ENCODE measurements around the gene ZNF580. TPM values are rescaled to one million over a fixed set of nuclear protein-coding genes. Genes with fewer than 3 reads are reported as not detected.

The ZNF580 gene
- total RNA-seq, 1 donor from 2014 or later, result 81.2 TPM

DNA sequence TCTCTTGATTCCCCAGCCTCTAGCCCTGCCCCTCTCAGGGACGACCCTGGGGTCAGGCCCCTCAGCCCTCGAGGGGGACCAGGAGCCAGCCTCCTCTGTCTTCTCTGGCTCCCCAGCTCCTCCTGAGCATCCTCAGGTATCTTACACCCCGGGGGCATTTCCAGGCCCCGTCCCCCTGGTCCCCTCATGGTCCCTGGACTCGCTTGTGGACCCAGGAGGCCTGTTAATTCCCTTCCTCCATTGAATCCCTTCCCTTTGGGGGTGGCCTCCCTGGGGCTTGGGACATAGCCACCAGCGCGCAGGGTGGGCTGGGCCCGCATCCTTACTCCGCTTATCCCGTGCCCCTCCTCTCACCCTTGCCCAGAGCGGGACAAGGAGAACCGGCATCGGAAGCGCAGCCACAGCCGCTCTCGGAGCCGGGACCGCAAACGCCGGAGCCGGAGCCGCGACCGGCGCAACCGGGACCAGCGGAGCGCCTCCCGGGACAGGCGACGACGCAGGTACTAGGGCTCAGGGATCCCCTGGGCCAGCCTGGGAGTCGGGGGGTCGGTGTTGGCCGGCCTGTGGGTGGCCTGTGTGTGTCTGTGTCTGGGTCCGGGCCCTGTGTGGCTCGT is 18.2 kb downstream of the ZNF580 start:
- TF ChIP-seq, protein P1, sequence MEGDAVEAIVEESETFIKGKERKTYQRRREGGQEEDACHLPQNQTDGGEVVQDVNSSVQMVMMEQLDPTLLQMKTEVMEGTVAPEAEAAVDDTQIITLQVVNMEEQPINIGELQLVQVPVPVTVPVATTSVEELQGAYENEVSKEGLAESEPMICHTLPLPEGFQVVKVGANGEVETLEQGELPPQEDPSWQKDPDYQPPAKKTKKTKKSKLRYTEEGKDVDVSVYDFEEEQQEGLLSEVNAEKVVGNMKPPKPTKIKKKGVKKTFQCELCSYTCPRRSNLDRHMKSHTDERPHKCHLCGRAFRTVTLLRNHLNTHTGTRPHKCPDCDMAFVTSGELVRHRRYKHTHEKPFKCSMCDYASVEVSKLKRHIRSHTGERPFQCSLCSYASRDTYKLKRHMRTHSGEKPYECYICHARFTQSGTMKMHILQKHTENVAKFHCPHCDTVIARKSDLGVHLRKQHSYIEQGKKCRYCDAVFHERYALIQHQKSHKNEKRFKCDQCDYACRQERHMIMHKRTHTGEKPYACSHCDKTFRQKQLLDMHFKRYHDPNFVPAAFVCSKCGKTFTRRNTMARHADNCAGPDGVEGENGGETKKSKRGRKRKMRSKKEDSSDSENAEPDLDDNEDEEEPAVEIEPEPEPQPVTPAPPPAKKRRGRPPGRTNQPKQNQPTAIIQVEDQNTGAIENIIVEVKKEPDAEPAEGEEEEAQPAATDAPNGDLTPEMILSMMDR (IDR thresholded peaks at IDR 0.05), result no peak
- DNase-seq, result no peak
- no peak for ATAC-seq (ENCODE audit: low read depth)
- Mint-ChIP-seq H3K9me3 (no peaks in the 10 kb centered on the region), H3K4me1 (peaks cover 51% of the 10 kb centered on the region), H3K27ac (no peak overlapping the region), H3K27me3 (no peaks in the 10 kb centered on the region), H3K4me3 (no peak overlapping the region), H3K36me3 (ENCODE audit: low read depth) (peaks cover 76% of the 10 kb centered on the region)
- POLR2A ChIA-PET, result interaction anchor here (0.6 kb wide), 1 partner anchor 8 kb away, joined by 6 read pairs; no protein-coding TSS in a partner anchor
- intact Hi-C loops (cut with micrococcal nuclease), result no loop called here
- CTCF ChIA-PET, result no interaction called here

DNA sequence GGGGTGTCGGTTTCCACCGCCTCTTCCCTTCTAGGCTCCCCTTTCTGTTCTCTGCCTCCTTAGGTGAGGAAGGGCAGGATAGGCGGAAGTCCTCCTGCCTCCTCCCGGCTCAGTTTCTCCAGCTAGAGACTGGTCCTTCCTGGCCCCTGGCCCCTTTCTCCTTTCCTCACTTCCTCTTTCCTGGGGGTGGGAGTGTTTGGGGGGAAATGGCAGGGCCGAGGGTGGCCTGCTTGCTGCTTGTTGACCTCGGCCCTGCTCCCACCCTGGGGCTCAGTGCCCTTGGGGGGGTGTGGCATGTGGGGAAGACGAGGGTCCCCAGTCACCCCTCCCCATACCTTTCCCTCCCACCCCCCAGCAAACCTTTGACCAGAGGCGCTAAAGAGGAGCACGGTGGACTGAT is 19.0 kb downstream of the ZNF580 start:
- TF ChIP-seq, protein P1 (IDR thresholded peaks at IDR 0.05), result no peak
- ChIA-PET POLR2A (interaction anchor here (0.6 kb wide), 1 partner anchor 14 kb away, joined by 5 read pairs; no protein-coding TSS in a partner anchor), CTCF (no interaction called here)
- Mint-ChIP-seq H3K36me3 (ENCODE audit: low read depth) (peaks cover 78% of the 10 kb centered on the region), H3K9me3 (no peaks in the 10 kb centered on the region), H3K4me1 (peaks cover 51% of the 10 kb centered on the region), H3K27me3 (no peaks in the 10 kb centered on the region), H3K27ac (peak overlapping the region; percentile 47), H3K4me3 (peak overlapping the region; percentile 59)
- intact Hi-C loops (cut with micrococcal nuclease), result no loop called here
- ATAC-seq (ENCODE audit: low read depth) (no peak), DNase-seq (no peak)

DNA sequence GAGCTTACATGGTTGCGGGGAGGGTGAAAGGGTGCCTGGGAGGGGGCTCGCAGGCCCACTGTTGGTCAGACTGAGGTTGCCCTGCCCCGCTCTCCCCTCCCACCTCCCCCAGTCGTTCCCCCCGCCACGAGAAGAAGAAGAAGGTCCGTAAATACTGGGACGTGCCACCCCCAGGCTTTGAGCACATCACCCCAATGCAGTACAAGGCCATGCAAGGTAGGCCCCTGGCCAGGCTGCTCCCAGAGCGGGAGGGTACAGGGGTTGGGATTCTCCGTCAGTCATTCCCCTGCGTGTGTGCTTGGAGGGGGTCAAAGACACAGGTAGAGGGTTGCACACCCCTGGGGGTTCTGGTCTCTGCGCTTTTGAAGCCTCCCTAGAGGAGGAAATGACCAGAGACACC is 19.6 kb downstream of the ZNF580 start:
- H3K36me3 Mint-ChIP-seq (ENCODE audit: low read depth), result peaks cover 78% of the 10 kb centered on the region
- DNase-seq (no peak), ATAC-seq (ENCODE audit: low read depth) (no peak)
- TF ChIP-seq, protein P1 (IDR thresholded peaks at IDR 0.05), result no peak
- no peaks in the 10 kb centered on the region for H3K9me3 Mint-ChIP-seq
- no peaks in the 10 kb centered on the region for H3K27me3 Mint-ChIP-seq
- H3K4me1 Mint-ChIP-seq, result peaks cover 51% of the 10 kb centered on the region
- ChIA-PET POLR2A (no interaction called here), CTCF (no interaction called here)
- no peak overlapping the region for H3K4me3 Mint-ChIP-seq
- H3K27ac Mint-ChIP-seq, result peak overlapping the region; percentile 47
- intact Hi-C loops (cut with micrococcal nuclease), result no loop called here

DNA sequence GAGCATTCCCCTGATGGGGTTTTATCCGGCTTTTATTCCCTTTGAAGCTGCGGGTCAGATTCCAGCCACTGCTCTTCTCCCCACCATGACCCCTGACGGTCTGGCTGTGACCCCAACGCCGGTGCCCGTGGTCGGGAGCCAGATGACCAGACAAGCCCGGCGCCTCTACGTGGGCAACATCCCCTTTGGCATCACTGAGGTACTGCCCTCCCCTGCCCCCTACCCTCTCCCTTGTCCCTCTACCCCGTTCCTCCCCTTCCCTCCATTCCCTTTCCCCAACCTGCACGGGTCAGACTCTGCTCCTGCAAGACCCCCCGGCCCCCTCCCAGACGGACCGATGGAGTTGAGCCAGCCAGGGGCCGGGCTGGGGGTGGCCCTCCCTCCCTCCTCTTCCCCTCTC is 20.2 kb downstream of the ZNF580 start:
- TF ChIP-seq, protein P1 (IDR thresholded peaks at IDR 0.05), result no peak
- peaks cover 47% of the 10 kb centered on the region for H3K4me1 Mint-ChIP-seq
- peaks cover 78% of the 10 kb centered on the region for H3K36me3 Mint-ChIP-seq (ENCODE audit: low read depth)
- H3K27me3 Mint-ChIP-seq, result no peaks in the 10 kb centered on the region
- H3K4me3 Mint-ChIP-seq, result no peak overlapping the region
- CTCF ChIA-PET, result no interaction called here
- no peak overlapping the region for H3K27ac Mint-ChIP-seq
- no peaks in the 10 kb centered on the region for H3K9me3 Mint-ChIP-seq
- DNase-seq (no peak), ATAC-seq (ENCODE audit: low read depth) (no peak)
- intact Hi-C loops (cut with micrococcal nuclease), result no loop called here
- POLR2A ChIA-PET, result no interaction called here

DNA sequence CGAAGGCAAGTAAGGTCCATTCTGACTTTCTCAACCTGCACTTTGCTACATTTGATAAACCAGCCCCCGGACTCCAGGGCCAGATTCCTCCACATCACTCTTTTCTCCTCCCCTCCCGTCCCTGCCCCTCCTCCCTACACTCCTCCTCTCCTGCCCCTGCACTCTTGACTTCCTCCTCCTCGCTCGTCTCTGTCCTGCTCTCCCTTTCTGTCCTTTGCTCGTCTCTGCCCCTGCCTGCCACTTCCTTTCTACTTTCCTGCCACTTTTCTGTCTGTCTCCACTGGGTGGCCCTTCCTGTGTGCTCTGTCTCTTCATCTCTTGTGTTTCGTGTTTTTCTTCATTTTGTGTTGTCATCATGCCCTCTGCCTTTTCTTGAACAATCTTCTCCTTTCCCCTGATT is 21.0 kb downstream of the ZNF580 start:
- ChIA-PET POLR2A (interaction anchor here (0.5 kb wide), 1 partner anchor 147 kb away, joined by 3 read pairs; no protein-coding TSS in a partner anchor), CTCF (no interaction called here)
- Mint-ChIP-seq H3K9me3 (no peaks in the 10 kb centered on the region), H3K4me3 (no peak overlapping the region), H3K4me1 (peaks cover 39% of the 10 kb centered on the region), H3K36me3 (ENCODE audit: low read depth) (peaks cover 81% of the 10 kb centered on the region), H3K27me3 (no peaks in the 10 kb centered on the region), H3K27ac (peak overlapping the region; percentile 16)
- intact Hi-C loops (cut with micrococcal nuclease), result no loop called here
- TF ChIP-seq, protein P1 (IDR thresholded peaks at IDR 0.05), result no peak
- ATAC-seq (ENCODE audit: low read depth) (no peak), DNase-seq (no peak)

Measured in activated B cell treated with CpG ODN at 0.5 μM for 24 hours (primary cell).